HFFc6 (cell line): ENCODE measurements around the gene GCAT. TPM values are rescaled to one million over a fixed set of nuclear protein-coding genes. Genes with fewer than 3 reads are reported as not detected.

Experiments
- DNase-seq: peaks from one replicate; pipeline ENCODE4 v3.0.0-alpha.2; 2018
- H3K27ac Mint-ChIP-seq: 2 replicates; pipeline ENCODE4 v1.8.0; 2020; ENCODE audit warnings: mild to moderate bottlenecking, mixed read lengths
- H3K27me3 Mint-ChIP-seq: 2 replicates; pipeline ENCODE4 v1.8.0; 2021; ENCODE audit warnings: mild to moderate bottlenecking, moderate library complexity, mixed read lengths; ENCODE audit not compliant: insufficient read depth
- H3K36me3 Mint-ChIP-seq: 2 replicates; pipeline ENCODE4 v1.8.0; 2021; ENCODE audit warnings: low read depth, mixed read lengths
- H3K4me1 Mint-ChIP-seq: 2 replicates; pipeline ENCODE4 v1.8.0; 2020; ENCODE audit warnings: low read depth, mixed read lengths
- H3K4me3 Mint-ChIP-seq: 2 replicates; pipeline ENCODE4 v1.8.0; 2020; ENCODE audit warnings: mild to moderate bottlenecking, moderate library complexity, mixed read lengths
- H3K9me3 Mint-ChIP-seq: 2 replicates; pipeline ENCODE4 v1.8.0; 2020; ENCODE audit warnings: mild to moderate bottlenecking, mixed read lengths
- total RNA-seq, 6 experiments: library from RNA; stranded (reverse); fragmentation: NEBNext Ultra II Directional; extraction: Animal tissue kit (Norgen Biotek cat#: 25700); gene quantifications; 2 replicates in 1 of 6; 3 replicates in 5 of 6; pipeline ENCODE4 v1.2.3, GENCODE V29; 2021
- TF ChIP-seq, protein P1 (sequence below): fragments of 200-600 bp; sonication (generic); IDR thresholded peaks from 2 replicates; pipeline ENCODE4 v1.5.0; 2021; ENCODE audit warnings: antibody characterized with exemption, mild to moderate bottlenecking

GCAT gene
- total RNA-seq, 6 experiments from 2014 or later, result 27.6 to 42.3 (median 29.2) TPM

DNA sequence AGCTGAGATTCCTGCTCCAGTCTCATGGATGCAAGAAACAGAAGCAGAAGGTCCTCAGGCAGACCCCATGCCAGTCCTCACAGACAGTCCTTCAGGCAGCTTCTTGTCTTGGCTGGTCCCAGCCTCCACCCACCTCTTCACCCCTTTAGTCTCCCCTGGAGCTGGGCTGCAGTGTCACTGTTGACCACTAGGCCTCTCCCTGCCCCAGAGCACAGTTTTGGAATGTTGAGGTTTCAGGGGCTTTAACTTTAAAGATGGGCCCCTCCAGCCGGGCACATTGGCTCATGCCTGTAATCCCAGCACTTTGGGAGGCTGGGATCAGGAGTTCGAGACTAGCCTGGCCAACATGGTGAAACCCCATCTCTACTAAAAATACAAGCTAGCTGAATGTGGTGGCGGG lies 39.5 kb upstream of the GCAT start:
- TF ChIP-seq, protein P1, sequence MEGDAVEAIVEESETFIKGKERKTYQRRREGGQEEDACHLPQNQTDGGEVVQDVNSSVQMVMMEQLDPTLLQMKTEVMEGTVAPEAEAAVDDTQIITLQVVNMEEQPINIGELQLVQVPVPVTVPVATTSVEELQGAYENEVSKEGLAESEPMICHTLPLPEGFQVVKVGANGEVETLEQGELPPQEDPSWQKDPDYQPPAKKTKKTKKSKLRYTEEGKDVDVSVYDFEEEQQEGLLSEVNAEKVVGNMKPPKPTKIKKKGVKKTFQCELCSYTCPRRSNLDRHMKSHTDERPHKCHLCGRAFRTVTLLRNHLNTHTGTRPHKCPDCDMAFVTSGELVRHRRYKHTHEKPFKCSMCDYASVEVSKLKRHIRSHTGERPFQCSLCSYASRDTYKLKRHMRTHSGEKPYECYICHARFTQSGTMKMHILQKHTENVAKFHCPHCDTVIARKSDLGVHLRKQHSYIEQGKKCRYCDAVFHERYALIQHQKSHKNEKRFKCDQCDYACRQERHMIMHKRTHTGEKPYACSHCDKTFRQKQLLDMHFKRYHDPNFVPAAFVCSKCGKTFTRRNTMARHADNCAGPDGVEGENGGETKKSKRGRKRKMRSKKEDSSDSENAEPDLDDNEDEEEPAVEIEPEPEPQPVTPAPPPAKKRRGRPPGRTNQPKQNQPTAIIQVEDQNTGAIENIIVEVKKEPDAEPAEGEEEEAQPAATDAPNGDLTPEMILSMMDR, result peak; percentile 70
- H3K27ac Mint-ChIP-seq, result no peak overlapping the region
- H3K4me3 Mint-ChIP-seq, result no peak overlapping the region
- peaks cover 19% of the 10 kb centered on the region for H3K36me3 Mint-ChIP-seq
- H3K9me3 Mint-ChIP-seq, result no peaks in the 10 kb centered on the region
- no peaks in the 10 kb centered on the region; the same call in 1 of the 2 replicates for H3K27me3 Mint-ChIP-seq
- no peak for DNase-seq
- H3K4me1 Mint-ChIP-seq, result no peaks in the 10 kb centered on the region

DNA sequence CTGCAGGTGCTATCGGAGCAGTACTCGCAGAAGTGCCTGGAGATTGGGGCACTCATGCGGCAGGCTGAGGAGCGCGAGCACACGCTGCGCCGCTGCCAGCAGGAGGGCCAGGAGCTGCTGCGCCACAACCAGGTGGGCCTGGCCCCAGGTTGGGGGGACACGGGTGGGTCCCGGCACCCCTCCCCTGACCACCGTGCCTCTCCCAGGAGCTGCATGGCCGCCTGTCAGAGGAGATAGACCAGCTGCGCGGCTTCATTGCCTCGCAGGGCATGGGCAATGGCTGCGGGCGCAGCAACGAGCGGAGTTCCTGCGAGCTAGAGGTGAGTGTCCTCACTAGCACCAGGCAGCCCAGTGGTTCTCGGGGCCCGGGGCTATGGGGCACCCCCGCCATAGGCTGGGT lies 38.7 kb upstream of the GCAT start:
- Mint-ChIP-seq H3K36me3 (peaks cover 22% of the 10 kb centered on the region), H3K9me3 (no peaks in the 10 kb centered on the region), H3K27ac (no peak overlapping the region), H3K27me3 (no peaks in the 10 kb centered on the region; the same call in 1 of the 2 replicates), H3K4me1 (peaks cover 6% of the 10 kb centered on the region; the same call in 1 of the 2 replicates), H3K4me3 (no peak overlapping the region)
- TF ChIP-seq, protein P1, result no peak
- DNase-seq, result no peak

DNA sequence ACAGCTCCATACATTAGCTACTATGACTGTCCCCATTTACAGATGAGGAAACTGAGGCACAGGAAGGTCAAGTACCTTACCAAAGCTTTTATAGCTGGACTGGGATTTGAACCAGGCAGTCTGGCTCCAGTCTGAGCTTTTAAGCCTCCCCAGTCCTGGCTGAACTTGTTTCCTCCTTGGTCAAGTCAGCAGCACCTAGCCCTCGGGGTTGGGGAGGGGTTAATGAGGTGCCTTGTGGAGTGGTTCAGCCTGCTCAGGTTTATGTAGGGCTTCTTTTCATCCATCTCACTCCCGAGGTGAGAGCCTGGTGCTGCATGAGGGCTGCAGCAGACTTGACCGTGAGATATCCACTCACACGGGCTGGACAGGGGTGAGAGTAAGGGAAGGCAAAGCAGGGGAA lies 36.7 kb upstream of the GCAT start:
- no peaks in the 10 kb centered on the region; the same call in 1 of the 2 replicates for H3K27me3 Mint-ChIP-seq
- no peak overlapping the region for H3K27ac Mint-ChIP-seq
- TF ChIP-seq, protein P1, result no peak
- no peak for DNase-seq
- peaks cover 26% of the 10 kb centered on the region for H3K4me1 Mint-ChIP-seq
- no peaks in the 10 kb centered on the region for H3K9me3 Mint-ChIP-seq
- H3K36me3 Mint-ChIP-seq, result peaks cover 25% of the 10 kb centered on the region; the same call in 1 of the 2 replicates
- H3K4me3 Mint-ChIP-seq, result no peak overlapping the region

DNA sequence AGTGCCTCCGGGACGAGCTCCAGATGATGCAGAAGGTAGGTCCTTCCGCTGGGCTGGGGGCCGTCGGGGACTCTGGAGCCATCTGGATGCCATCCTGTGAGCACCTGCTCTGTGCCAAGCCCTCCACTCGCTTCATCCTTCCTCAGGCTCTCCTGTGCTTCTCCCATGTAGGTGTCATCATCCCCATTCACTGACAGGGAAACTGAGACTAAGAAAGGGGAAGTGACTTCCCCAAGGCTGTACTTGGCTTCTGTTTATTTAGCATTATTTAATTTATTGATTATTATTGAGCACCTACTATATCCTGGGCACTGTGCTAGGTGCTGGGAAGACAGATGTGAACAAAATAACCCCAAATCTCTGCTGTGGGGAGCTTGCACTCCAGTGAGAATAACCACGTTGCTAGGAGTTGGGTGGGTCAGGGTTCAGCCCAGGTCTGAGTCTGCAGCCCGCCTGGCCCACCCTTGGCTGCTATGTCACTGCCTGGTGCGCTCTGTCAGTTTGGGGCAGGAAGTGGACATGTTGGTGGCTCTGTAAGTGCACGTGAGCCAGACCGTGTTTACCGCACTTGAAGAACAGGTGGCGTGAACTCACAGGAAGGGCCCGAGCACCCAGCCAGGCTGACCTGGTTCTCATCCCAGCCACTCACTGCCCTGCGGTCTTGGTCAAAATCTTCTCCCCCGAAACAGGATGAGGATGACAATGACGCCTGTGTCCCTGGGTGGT lies 35.9 kb upstream of the GCAT start:
- Mint-ChIP-seq H3K27ac (no peak overlapping the region), H3K36me3 (peaks cover 25% of the 10 kb centered on the region; the same call in 1 of the 2 replicates), H3K9me3 (no peaks in the 10 kb centered on the region), H3K4me1 (peaks cover 34% of the 10 kb centered on the region), H3K4me3 (no peak overlapping the region), H3K27me3 (no peaks in the 10 kb centered on the region)
- DNase-seq, result no peak
- TF ChIP-seq, protein P1, result no peak

DNA sequence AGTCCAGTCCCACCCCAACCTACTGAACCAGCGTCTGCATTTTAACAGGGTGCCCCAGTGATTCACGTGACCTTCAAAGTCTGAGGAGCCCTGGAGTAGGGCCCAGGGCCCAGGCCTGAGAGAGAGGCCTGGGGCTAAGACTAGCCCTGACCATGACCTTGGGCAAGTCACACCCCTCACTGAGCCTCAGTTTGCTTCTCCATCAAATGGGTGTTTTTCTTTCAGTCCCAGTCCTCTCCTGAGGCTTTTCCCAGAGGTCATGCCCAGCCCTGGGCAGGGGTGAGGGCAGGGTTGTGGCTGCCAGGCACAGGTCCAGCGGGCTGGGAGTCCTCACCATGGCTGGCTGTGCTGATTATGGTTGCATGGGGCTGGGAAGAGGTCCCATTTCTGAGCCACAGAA lies 33.0 kb upstream of the GCAT start:
- peaks cover 35% of the 10 kb centered on the region for H3K36me3 Mint-ChIP-seq

More for the DNA sequence above, 33.0 kb upstream of the GCAT start:
- TF ChIP-seq, protein P1, result no peak
- peaks cover 6% of the 10 kb centered on the region; the same call in 1 of the 2 replicates for H3K27me3 Mint-ChIP-seq
- no peaks in the 10 kb centered on the region; the same call in 1 of the 2 replicates for H3K9me3 Mint-ChIP-seq
- no peak overlapping the region; the same call in 1 of the 2 replicates for H3K4me3 Mint-ChIP-seq
- peaks cover 58% of the 10 kb centered on the region for H3K4me1 Mint-ChIP-seq
- DNase-seq, result no peak
- H3K27ac Mint-ChIP-seq, result peak overlapping the region; percentile 92
